T-helper 22 cell (primary cell): ENCODE measurements around the gene MFNG.

Experiments
- DNase-seq: peaks from one replicate; pipeline ENCODE4 v3.0.0-alpha.2; 2020; ENCODE audit warnings: low read depth

MFNG gene

DNA sequence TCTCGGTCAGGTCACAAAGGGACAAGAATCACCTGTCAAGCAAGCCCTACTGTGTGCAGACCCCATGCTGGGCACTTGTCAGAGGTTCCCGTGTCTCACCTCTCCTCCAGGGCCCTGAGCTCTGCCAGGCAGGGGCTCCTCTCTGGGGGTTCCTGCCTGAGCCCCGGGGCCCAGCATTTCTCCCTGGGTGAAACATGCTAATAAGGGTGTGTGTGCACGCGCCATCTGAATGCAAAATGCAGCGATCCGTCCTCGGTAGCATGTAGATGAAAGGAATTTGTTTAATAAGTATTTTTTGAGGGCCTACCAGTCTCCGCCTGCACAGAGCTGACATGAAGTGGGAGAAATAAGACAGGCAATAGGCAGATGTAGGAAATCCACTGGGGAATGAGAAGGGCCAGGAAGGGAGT, 64.7 kb downstream of the MFNG start:
- no peak for DNase-seq

DNA sequence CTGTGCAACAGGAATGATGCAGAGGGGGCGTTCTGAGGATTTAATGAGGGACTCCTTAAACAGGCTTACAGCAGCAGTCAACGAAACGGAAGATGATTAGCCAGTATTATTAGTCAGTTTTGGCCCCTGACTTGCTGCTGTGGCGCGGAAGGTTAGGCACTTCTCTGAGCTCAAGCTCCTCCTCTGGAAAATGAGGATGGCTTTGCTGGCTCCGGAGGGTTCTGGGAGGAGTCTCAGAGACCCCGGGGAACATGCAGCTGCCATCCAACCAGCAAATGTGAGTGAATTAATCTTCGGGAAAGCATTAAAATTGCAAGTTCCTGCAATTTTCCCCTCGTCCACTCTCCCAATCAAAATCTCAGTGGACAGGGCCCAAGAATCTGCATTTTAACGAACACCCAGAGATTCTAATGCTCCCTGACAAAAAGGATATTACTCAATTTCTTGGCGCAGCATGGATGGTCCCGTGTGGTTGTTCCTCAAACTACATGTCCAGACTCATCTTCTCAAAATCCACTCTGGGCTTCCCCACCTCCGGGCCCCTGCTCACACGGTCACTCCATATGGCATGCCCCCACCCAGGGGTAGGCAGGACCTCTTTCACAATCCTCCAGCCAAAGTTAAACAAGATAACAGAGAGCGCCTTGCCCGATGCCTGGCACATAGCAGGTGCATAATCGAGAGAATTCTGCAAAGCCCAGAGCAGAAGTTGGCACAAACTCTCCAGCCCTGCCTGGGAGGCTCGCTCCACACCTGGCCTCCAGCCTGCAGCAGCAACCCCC, 65.3 kb downstream of the MFNG start:
- DNase-seq = no peak

DNA sequence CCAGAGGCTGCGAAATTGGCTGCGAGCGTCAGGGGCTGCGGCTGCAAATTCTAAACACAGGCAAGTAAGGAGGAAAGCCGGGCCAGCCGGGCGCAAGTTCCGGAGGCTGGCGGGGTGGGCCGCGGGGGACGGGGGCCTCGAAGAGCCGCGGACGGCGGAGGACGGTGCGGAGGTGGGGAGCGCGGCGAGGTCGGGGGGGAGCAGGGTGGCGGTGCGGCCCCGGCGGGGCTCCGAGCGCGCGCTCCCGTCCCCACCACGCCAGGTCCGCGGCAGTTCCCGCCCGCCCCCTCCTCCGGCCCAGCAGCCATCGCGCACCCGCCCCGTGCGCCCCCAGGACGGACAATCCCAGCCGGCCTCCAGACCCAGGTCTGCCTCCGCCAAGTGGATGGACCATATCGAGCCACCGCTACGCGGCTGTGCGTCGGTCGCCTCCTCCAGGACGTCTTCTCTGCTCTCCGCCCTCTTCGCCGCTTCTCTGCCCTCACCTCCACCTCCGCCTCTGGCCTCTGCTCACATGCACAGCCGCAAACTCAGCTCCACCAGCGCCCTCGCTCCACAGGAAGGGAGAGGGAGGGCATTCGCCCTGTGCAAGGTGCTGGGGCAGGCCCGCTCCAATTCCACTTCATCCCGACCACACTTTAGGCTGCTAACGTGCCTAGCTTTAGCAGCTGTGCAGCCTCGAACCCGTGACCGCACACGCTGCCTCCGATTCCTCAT, 66.1 kb downstream of the MFNG start:
- DNase-seq = no peak

DNA sequence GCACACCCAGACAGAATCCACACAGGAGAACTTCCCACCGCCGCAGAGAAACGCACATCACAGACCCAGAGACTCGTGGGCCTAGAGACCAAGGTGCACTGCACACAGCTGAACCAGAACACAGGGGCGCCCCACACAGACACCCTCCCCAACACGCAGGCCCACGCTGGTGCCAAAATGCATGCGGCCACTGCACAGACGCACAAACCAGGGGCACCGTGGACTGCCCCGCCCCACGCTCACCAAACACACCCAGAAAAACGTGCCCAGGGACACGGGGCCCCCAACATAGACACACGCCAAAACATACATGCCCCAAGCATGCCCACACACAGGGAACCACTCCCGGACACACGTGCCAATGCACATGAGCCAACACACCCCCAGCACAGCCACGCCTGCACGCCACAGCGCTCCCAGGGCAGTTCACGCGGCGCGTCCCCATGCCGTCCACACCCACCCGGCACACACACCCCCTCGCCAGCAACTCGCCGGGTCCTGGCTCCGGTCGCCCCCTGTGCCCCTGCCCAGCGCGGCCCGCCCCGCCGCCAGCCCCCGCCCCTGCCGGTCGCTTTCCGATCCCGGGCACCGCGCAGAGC, 66.7 kb downstream of the MFNG start:
- no peak for DNase-seq
